MM.1S (cell line): ENCODE results near the gene ALG9.

Experiments used
- DNase-seq: peaks from one replicate; pipeline ENCODE4 v3.0.0-alpha.2; 2015
- H2AFZ ChIP-seq: fragments of 300-600 bp; sonication (generic); 2 replicates; pipeline ENCODE4 v1.6.0; 2016; ENCODE audit warnings: antibody characterized with exemption, low read length
- H3F3A ChIP-seq: fragments of 300-600 bp; sonication (generic); 2 replicates; pipeline ENCODE4 v1.6.1; 2016; ENCODE audit warnings: mild to moderate bottlenecking, antibody characterized with exemption, low read length, moderate library complexity, mixed read lengths; ENCODE audit not compliant: insufficient read depth
- H3K27ac ChIP-seq: fragments of 300-600 bp; sonication (generic); 2 replicates; pipeline ENCODE4 v1.5.1; 2016; ENCODE audit warnings: mild to moderate bottlenecking, low read length
- H3K27me3 ChIP-seq: fragments of 300-600 bp; sonication (generic); replicated peaks from 2 replicates; pipeline ENCODE4 v1.6.0; 2016; ENCODE audit warnings: low read length; ENCODE audit not compliant: insufficient read depth
- H3K36me3 ChIP-seq: fragments of 300-600 bp; sonication (generic); replicated peaks from 2 replicates; pipeline ENCODE4 v1.6.1; 2016; ENCODE audit warnings: mild to moderate bottlenecking, low read length, mixed read lengths; ENCODE audit not compliant: insufficient read depth
- H3K4me1 ChIP-seq: fragments of 300-600 bp; sonication (generic); 2 replicates; pipeline ENCODE4 v1.6.1; 2016; ENCODE audit warnings: low read length, mixed read lengths
- H3K4me2 ChIP-seq: fragments of 300-600 bp; sonication (generic); 2 replicates; pipeline ENCODE4 v1.6.0; 2016; ENCODE audit warnings: low read depth, low read length
- H3K4me3 ChIP-seq: fragments of 300-600 bp; sonication (generic); 2 replicates; pipeline ENCODE4 v1.5.1; 2016; ENCODE audit warnings: low read length, mixed read lengths
- H3K79me2 ChIP-seq: fragments of 300-600 bp; sonication (generic); 2 replicates; pipeline ENCODE4 v1.6.1; 2016; ENCODE audit warnings: mixed run types, low read length, mixed read lengths
- H3K9ac ChIP-seq: fragments of 300-600 bp; sonication (generic); 2 replicates; pipeline ENCODE4 v1.6.1; 2016; ENCODE audit warnings: low read length, mixed read lengths
- H3K9me2 ChIP-seq: fragments of 300-600 bp; sonication (generic); replicated peaks from 2 replicates; pipeline ENCODE4 v1.6.1; 2016; ENCODE audit warnings: mild to moderate bottlenecking, low read length, mixed read lengths; ENCODE audit not compliant: insufficient read depth
- H3K9me3 ChIP-seq: fragments of 300-600 bp; sonication (generic); replicated peaks from 2 replicates; pipeline ENCODE4 v1.6.1; 2016; ENCODE audit warnings: mild to moderate bottlenecking, low read length, mixed read lengths; ENCODE audit not compliant: insufficient read depth
- H4K20me1 ChIP-seq: fragments of 300-600 bp; sonication (generic); 2 replicates; pipeline ENCODE4 v1.6.1; 2016; ENCODE audit warnings: mild to moderate bottlenecking, low read length, moderate library complexity, mixed read lengths; ENCODE audit not compliant: insufficient read depth
- EZH2 ChIP-seq: fragments of 300-600 bp; sonication (generic); optimal IDR thresholded peaks from 2 replicates; pipeline ENCODE3; 2017; ENCODE audit warnings: low read depth, mild to moderate bottlenecking, antibody characterized with exemption, low read length, mixed read lengths
- EZH2phosphoT487 ChIP-seq: fragments of 300-600 bp; sonication (generic); IDR thresholded peaks from 2 replicates; pipeline ENCODE4 v1.6.1; 2018; ENCODE audit warnings: antibody characterized with exemption, low read length
- TF ChIP-seq, protein P1 (sequence below): fragments of 300-600 bp; sonication (generic); IDR thresholded peaks from 2 replicates; pipeline ENCODE4 v1.5.1; 2016; ENCODE audit warnings: antibody characterized with exemption, low read length, mixed read lengths

The ALG9 gene

GRCh38 chr11:111870113-111870512, 1.3 kb downstream of the ALG9 start:
- Histone ChIP-seq H3K27ac (no peak overlapping the region), H3K4me2 (peak overlapping the region; percentile 81), H3K27me3 (no peaks in the 10 kb centered on the region), H3F3A (0 out of 2 replicates have a peak, but pooled peaks cover 6% of the 10 kb centered on the region), H3K9me2 (no peaks in the 10 kb centered on the region), H4K20me1 (no peaks in the 10 kb centered on the region), H3K4me3 (peak overlapping the region; percentile 83; the same call in 1 of the 2 replicates), H3K36me3 (no peaks in the 10 kb centered on the region), H3K79me2 (peaks cover 11% of the 10 kb centered on the region), H3K4me1 (peaks cover 10% of the 10 kb centered on the region; the same call in 1 of the 2 replicates), H3K9me3 (no peaks in the 10 kb centered on the region), H3K9ac (peak overlapping the region; percentile 77; the same call in 1 of the 2 replicates), H2AFZ (no peak overlapping the region)
- TF ChIP-seq, protein P1, sequence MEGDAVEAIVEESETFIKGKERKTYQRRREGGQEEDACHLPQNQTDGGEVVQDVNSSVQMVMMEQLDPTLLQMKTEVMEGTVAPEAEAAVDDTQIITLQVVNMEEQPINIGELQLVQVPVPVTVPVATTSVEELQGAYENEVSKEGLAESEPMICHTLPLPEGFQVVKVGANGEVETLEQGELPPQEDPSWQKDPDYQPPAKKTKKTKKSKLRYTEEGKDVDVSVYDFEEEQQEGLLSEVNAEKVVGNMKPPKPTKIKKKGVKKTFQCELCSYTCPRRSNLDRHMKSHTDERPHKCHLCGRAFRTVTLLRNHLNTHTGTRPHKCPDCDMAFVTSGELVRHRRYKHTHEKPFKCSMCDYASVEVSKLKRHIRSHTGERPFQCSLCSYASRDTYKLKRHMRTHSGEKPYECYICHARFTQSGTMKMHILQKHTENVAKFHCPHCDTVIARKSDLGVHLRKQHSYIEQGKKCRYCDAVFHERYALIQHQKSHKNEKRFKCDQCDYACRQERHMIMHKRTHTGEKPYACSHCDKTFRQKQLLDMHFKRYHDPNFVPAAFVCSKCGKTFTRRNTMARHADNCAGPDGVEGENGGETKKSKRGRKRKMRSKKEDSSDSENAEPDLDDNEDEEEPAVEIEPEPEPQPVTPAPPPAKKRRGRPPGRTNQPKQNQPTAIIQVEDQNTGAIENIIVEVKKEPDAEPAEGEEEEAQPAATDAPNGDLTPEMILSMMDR, result no peak
- TF ChIP-seq EZH2phosphoT487 (no peak), EZH2 (no peak)
- no peak for DNase-seq

- Histone ChIP-seq H3K4me3 (no peak overlapping the region), H3K27ac (no peak overlapping the region), H3K27me3 (no peaks in the 10 kb centered on the region), H3K9ac (no peak overlapping the region), H3F3A (no peaks in the 10 kb centered on the region), H2AFZ (no peak overlapping the region), H3K36me3 (no peaks in the 10 kb centered on the region; the same call in 1 of the 2 replicates), H3K9me2 (no peaks in the 10 kb centered on the region), H4K20me1 (no peaks in the 10 kb centered on the region), H3K79me2 (no peaks in the 10 kb centered on the region), H3K4me2 (no peak overlapping the region), H3K4me1 (no peaks in the 10 kb centered on the region), H3K9me3 (no peaks in the 10 kb centered on the region)
- no peak for TF ChIP-seq EZH2
- TF ChIP-seq, protein P1, result no peak
- TF ChIP-seq EZH2phosphoT487, result no peak
- DNase-seq, result no peak
Observed at GRCh38 chr11:111860257-111860656, 11.1 kb downstream of the ALG9 start.

DNA sequence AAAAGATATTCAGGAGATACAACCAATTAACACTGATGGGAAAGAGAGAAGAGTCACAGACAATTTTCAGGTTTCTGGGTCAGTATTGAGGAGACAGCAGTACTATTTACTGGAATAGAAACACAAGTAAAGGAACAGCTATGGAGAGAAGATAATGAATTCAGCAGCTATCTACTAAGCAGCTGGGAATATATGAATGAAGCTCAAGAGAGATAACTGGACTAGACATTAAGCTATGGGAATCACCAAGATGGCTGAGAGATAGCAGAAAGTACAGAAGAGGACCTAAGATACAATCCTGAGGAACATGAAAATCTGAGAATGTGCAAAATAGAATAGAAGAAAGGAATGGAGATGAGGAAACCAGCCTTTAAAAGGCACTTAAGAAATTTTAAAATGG, 15.9 kb downstream of the ALG9 start:
- no peaks in the 10 kb centered on the region; the same call in 1 of the 2 replicates for H3K36me3 ChIP-seq
- H3K9ac ChIP-seq, result no peak overlapping the region
- H3K27me3 ChIP-seq, result no peaks in the 10 kb centered on the region
- H3K27ac ChIP-seq, result no peak overlapping the region
- no peak for DNase-seq
- no peak overlapping the region for H3K4me2 ChIP-seq
- H3K79me2 ChIP-seq, result no peaks in the 10 kb centered on the region
- H3K9me3 ChIP-seq, result no peaks in the 10 kb centered on the region
- no peaks in the 10 kb centered on the region for H3F3A ChIP-seq
- H3K4me3 ChIP-seq, result no peak overlapping the region
- no peaks in the 10 kb centered on the region for H4K20me1 ChIP-seq
- TF ChIP-seq EZH2phosphoT487 (no peak), EZH2 (no peak)
- TF ChIP-seq, protein P1, result no peak
- H2AFZ ChIP-seq, result no peak overlapping the region
- H3K4me1 ChIP-seq, result no peaks in the 10 kb centered on the region
- H3K9me2 ChIP-seq, result no peaks in the 10 kb centered on the region
